ENCODE measurements around the gene TUSC2.

DNA sequence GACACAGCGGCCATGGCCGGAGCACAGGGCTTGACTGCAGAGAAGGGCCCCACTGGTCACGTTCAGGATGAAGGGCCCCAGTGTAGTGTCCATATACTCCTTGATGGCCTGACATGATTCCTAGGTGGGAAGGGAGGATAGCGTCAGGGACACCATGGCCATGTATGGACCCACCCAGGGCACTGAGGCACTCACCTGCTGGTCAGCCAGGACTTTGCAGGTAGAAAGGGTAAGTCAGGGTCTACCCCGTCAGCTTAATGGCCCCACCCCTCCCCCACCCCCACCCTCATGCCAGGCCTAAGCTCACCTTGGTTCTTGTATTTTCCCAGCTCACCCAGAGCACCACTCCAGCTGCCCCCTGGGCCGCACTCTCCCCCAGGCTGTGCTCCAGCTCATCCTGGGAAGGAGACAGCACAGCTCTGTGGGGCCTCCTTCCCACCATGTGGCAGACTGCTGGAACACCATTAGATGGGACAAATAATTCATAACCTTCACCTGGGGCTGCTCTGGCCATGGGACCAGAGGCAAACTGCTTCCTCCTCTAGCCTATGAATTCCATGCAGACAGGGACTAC is 27.3 kb downstream of the TUSC2 start:
- TF ChIP-seq, protein P1, sequence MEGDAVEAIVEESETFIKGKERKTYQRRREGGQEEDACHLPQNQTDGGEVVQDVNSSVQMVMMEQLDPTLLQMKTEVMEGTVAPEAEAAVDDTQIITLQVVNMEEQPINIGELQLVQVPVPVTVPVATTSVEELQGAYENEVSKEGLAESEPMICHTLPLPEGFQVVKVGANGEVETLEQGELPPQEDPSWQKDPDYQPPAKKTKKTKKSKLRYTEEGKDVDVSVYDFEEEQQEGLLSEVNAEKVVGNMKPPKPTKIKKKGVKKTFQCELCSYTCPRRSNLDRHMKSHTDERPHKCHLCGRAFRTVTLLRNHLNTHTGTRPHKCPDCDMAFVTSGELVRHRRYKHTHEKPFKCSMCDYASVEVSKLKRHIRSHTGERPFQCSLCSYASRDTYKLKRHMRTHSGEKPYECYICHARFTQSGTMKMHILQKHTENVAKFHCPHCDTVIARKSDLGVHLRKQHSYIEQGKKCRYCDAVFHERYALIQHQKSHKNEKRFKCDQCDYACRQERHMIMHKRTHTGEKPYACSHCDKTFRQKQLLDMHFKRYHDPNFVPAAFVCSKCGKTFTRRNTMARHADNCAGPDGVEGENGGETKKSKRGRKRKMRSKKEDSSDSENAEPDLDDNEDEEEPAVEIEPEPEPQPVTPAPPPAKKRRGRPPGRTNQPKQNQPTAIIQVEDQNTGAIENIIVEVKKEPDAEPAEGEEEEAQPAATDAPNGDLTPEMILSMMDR (IDR thresholded peaks at IDR 0.05 in 2 of 3, conservative IDR thresholded peaks at IDR 0.05 in 1 of 3; ENCODE audit: borderline replicate concordance in 1 of 3, insufficient read depth in 1 of 3, low read depth in 2 of 3, low read length in 2 of 3): 0 out of 6 replicates have a peak, but pooled peaks of 1 of the 3 experiments have one; percentile 2
- TF ChIP-seq RAD21 (IDR thresholded peaks at IDR 0.05; ENCODE audit: low read depth) (no peak), CEBPB (IDR thresholded peaks at IDR 0.05; ENCODE audit: low read depth) (no peak), EZH2phosphoT487 (IDR thresholded peaks at IDR 0.05; ENCODE audit: borderline replicate concordance) (no peak), ZBTB33 (IDR thresholded peaks at IDR 0.05; ENCODE audit: extremely low read depth, insufficient replicate concordance, low read length) (no peak), EZH2 (IDR thresholded peaks at IDR 0.05) (no peak), POLR2AphosphoS5 (IDR thresholded peaks at IDR 0.05; ENCODE audit: low read depth, low read length) (no peak), POLR2A (IDR thresholded peaks at IDR 0.05; ENCODE audit: borderline replicate concordance, extremely low read depth, insufficient read depth, insufficient read length) (no peak), EGR1 (IDR thresholded peaks at IDR 0.05; ENCODE audit: low read depth) (no peak), YY1 (IDR thresholded peaks at IDR 0.05; ENCODE audit: extremely low read depth, insufficient replicate concordance, low read depth, low read length) (no peak)
- TF ChIP-seq, protein P2, sequence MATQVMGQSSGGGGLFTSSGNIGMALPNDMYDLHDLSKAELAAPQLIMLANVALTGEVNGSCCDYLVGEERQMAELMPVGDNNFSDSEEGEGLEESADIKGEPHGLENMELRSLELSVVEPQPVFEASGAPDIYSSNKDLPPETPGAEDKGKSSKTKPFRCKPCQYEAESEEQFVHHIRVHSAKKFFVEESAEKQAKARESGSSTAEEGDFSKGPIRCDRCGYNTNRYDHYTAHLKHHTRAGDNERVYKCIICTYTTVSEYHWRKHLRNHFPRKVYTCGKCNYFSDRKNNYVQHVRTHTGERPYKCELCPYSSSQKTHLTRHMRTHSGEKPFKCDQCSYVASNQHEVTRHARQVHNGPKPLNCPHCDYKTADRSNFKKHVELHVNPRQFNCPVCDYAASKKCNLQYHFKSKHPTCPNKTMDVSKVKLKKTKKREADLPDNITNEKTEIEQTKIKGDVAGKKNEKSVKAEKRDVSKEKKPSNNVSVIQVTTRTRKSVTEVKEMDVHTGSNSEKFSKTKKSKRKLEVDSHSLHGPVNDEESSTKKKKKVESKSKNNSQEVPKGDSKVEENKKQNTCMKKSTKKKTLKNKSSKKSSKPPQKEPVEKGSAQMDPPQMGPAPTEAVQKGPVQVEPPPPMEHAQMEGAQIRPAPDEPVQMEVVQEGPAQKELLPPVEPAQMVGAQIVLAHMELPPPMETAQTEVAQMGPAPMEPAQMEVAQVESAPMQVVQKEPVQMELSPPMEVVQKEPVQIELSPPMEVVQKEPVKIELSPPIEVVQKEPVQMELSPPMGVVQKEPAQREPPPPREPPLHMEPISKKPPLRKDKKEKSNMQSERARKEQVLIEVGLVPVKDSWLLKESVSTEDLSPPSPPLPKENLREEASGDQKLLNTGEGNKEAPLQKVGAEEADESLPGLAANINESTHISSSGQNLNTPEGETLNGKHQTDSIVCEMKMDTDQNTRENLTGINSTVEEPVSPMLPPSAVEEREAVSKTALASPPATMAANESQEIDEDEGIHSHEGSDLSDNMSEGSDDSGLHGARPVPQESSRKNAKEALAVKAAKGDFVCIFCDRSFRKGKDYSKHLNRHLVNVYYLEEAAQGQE (IDR thresholded peaks at IDR 0.05; ENCODE audit: low read depth): no peak
- TF ChIP-seq, protein P3, sequence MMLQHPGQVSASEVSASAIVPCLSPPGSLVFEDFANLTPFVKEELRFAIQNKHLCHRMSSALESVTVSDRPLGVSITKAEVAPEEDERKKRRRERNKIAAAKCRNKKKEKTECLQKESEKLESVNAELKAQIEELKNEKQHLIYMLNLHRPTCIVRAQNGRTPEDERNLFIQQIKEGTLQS (IDR thresholded peaks at IDR 0.05): no peak
